ENCODE measurements around the gene EEF1AKMT4.
"Not testable (repeated sequence)": the region's sequence is repeated elsewhere in the genome, so short reads cannot be mapped to it uniquely, and the experiment has no call there.

Gene EEF1AKMT4

DNA sequence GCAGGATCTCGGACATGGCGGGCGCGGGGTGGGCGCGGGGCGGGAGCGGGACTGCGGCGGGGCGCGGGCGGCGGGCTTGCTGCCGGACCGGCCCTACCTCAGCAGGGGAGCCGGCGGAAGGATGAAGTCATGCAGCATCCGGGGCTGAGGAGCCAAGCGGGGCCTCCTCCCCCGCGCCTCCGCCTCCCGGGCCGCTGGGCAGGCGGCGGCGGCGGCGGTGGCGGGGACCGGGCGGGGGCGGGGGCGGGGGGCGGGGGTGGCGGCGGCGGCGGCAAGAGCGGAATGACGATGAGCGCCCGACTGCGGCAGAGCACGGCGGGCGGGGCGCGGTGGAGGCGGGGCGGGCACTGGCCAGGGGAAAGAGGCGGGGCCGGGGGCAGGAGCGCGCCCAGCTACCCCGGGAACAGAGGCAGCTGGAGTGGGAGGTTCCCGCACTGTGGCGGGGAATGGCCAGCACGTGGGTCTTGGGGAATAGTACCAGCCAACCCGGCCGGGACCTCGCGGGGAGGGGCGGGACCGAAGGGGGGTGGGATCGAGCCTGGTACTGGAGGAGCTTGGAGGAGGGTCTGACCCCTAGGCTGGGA, 11.9 kb downstream of the EEF1AKMT4 start, which contains the start of gene CAMK2N2:
Gene CAMK2N2 (minus strand): TSS at position 284 of the 584 bp plus-strand sequence. CDS start 268 bp downstream, at position 16.
- no peak for FAIRE-seq

DNA sequence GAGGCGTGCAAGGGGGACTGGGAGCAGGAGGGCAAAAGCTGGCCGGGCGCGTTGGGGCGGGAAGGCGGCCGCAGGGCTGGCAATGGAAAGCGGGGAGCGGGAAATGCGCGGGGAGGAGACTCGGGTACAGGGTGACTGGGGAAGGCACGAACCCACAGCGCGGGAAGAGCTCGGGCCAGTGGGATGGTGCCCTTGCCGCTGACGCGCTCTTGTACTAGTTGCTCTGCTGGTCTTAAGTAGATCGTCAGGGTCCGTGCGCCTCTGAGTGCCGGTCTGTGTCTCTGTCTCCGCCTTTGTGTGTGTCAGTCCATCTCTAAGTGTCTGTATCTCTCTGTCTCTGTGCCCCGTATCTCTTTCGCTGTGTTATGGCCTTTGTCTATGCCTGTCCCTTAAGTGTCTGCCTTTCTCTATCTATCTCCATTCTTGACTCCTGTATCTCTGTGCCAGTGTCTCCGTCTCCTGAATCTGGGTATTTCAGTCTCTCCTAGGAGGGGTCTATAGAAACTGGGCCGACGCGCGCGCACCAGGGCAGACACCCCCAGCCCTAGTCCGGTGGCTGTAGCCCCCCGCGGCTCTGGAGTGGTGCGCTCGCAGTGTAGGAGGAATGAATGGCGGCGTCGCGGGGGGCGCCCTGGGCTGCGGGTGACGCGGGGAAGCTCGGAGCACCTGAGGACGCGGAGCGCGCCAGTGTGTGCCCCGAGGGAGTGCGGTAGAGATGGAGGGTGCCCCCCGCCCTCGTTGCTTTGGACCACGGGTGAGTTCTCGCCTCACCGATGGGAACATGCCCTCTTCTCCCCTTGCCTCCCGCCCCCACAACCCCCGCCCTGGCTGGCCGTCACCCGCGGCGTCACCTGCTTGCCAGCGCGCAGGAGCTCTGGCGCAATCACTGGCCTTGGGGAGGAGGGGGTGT, 12.6 kb downstream of the EEF1AKMT4 start:
- no peak for FAIRE-seq

DNA sequence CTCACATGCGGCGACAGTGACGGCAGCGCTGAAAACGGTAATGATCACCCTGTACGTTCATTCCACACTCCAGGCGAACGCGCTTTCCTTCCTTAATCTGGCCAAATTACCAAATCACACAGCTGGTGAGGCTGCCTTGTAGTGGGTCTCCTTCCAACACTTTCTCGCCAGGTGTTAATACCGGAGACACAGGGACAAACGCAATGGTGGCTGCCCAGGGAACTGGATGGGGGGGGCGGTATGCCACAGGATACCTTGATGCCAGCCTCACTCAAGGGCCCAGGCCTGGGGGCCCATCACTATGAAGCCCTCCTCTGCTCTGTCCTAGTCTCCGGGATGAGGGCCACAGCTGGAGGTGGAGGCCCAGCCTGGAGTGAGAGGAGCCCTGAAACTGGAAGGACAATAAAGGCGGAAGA, 13.3 kb downstream of the EEF1AKMT4 start:
- no peak for FAIRE-seq

DNA sequence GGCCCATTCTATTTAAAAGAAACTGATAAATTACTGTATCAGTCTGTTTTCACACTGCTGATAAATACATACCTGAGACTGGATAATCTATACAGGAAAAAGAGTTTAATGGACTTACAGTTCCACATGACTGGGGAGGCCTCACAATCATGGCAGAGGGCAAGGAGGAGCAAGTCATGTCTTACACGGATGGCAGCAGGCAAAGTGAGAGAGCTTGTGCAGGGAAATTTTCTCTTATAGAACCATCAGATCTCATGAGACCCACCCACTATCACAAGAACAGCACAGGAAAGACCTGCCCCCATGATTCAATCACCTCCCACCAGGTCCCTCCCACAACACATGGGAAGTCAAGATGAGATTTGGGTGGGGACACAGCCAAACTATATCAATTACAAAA, 17.8 kb downstream of the EEF1AKMT4 start:
- not testable (repeated sequence) for FAIRE-seq

DNA sequence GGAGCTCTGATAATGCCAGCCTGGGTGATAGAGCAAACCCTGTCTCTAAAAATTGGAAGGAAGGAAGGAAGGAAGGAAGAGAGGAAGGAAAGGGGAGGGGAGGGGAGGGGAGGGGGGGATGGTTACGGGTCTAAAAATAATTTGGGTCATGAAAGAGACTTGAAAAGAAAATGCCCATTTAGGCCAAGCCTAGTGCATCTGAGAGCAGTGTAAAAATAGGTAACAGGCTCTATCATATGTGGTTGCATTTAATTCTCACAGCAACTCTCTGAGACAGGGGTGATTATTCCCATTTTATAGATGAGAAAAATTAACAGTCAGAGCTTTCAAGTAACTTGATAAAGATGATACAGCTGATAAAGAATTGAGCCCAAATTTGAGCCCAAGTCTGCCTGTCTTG, 22.8 kb downstream of the EEF1AKMT4 start:
- no peak for FAIRE-seq

DNA sequence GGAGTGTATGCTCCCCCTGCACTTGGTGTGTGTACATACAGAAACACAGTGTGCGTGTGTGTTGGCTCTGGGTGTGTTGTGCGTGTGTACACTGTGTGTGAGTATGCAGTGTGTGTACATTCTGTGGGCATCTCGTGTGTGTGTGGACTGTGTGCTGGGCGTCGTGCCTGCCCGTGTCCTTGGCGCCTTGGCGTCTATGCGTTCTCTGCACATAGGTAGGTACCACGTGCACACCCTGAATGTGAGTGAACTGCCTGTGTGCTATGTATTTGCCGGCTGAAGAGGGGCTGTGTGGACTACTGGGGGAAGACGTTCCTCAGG, 25.9 kb downstream of the EEF1AKMT4 start:
- no peak for FAIRE-seq

DNA sequence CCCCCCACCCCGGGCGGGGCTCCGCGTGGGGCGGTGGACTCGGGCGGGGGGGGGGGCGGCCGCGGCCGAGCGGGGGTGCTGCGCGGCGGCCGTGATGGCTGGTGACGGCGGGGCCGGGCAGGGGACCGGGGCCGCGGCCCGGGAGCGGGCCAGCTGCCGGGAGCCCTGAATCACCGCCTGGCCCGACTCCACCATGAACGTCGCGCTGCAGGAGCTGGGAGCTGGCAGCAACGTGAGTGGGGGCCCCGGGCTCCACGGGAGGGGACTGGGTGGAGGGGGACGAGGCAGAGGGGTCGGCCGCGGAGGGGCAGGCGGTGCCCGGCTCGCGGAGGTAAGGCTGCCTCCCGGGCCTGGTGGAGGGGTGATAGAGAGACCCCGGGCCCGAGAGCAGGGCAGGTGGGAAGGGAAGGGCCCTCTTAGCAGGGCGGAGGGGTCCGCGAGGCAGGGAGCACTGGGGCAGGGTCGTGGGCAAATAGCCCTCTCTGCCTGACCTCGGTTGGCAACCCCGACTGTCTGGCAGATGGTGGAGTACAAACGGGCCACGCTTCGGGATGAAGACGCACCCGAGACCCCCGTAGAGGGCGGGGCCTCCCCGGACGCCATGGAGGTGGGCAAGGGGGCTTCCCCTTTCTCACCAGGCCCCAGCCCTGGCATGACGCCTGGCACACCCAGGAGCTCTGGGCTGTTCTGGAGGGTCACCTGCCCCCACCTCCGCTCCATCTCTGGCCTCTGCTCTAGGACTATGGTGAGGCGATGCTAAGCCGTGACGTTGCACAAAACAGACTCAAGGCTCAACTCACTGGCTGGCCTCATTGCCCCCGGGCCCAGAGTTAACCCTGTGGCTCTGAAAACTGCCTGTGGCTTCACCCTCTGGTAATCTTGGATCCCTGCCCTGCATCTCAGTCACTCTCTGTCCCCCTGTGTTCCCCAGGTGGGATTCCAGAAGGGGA, 26.8 kb downstream of the EEF1AKMT4 start, which contains the start of gene ECE2:
Gene ECE2 (plus strand): TSS at position 62 of the 950 bp plus-strand sequence. CDS start 132 bp downstream, at position 194.
- FAIRE-seq, result no peak

DNA sequence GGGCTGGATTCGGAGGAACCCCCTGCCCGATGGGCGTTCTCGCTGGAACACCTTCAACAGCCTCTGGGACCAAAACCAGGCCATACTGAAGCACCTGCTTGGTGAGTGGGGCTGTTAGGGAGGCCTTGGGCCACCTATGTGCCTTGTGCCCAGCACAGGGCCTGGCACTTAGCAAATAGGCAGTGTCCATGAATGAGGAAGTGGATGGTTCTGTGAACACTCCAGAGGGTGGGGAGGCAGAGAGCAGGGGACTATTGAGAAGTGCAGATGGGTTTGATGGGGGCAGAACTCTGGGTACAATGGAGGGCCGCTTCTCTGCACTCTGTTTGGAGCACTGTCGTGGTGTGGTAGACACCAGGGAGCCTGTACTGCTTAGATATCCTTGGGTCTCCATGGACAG, 27.9 kb downstream of the EEF1AKMT4 start:
- FAIRE-seq, result no peak

DNA sequence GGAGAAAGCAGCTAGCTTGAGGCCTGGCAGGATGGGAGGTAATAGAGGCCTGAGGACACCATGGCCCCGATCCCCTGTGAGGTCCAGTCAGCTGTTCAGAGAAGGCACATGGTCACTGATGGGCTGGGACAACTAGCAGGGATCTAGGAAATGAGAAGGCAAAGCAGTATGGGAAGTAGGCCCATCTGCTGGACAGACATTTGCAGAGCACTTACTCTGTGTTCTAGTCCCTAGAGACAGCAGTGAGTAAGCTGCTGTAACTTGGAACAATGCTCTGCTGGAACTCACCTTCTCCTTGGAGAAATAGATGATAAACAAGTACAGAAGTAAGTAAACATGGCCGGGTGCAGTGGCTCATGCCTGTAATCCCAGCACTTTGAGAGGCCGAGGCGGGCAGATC, 33.5 kb downstream of the EEF1AKMT4 start:
- FAIRE-seq, result no peak

DNA sequence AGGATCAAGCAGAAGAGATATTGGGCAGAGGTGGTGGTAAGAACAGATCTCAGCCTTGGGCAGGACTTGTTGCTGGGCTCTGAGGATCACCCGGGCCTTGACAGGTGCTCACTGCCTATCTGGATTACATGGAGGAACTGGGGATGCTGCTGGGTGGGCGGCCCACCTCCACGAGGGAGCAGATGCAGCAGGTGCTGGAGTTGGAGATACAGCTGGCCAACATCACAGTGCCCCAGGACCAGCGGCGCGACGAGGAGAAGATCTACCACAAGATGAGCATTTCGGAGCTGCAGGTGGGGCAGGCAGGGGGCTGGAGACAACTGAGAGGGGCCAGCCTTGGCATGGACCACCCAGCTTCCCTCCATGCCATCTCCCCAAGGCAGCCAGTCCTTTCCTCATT, 34.2 kb downstream of the EEF1AKMT4 start:
- FAIRE-seq, result no peak

DNA sequence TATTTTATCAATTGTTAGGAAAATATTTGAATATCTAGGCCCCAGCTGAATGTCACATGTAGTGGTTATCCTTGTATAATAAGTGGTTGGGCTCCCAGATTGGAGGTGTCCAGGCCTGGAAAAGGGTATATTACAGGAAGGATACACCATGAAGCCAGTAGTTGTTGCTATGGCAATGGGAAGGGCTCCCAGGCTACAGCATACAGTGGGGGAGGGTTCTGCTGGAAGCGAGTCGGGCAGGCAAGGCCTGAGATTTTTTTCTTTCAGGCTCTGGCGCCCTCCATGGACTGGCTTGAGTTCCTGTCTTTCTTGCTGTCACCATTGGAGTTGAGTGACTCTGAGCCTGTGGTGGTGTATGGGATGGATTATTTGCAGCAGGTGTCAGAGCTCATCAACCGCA, 35.2 kb downstream of the EEF1AKMT4 start:
- no peak for FAIRE-seq

DNA sequence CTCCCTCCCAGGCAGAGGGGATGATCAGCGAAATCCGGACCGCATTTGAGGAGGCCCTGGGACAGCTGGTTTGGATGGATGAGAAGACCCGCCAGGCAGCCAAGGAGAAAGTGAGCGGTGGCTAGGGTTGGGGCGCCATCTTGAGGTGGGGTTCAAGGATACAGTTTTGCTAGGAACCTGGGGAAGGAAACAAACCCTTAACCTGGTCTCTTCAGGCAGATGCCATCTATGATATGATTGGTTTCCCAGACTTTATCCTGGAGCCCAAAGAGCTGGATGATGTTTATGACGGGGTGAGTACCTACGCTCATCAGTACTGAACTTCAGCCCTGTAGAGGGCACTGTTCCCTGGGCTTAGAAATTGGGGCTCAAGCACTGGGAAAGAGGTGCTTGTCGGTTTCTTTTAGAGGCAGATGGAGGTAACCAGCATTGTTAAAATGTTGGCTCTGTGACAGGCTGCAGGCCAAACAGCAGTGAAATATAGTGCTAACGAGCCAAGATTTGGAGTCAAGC, 40.0 kb downstream of the EEF1AKMT4 start:
- no peak for FAIRE-seq

DNA sequence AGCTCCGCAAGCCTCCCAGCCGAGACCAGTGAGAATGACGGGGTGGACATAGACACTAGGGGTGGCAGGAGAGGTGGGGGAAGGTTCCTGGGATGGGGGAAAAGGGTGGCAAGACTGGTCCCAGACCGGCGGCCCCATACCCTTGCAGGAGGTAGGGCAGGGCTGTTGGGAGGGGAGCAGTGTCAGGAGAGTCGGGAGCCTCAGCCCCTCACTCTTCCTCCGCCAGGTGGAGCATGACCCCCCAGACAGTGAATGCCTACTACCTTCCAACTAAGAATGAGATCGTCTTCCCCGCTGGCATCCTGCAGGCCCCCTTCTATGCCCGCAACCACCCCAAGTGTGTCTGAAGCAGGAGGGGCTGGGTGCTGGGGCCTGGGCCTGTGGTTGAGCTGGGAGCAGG, 40.9 kb downstream of the EEF1AKMT4 start:
- no peak for FAIRE-seq

DNA sequence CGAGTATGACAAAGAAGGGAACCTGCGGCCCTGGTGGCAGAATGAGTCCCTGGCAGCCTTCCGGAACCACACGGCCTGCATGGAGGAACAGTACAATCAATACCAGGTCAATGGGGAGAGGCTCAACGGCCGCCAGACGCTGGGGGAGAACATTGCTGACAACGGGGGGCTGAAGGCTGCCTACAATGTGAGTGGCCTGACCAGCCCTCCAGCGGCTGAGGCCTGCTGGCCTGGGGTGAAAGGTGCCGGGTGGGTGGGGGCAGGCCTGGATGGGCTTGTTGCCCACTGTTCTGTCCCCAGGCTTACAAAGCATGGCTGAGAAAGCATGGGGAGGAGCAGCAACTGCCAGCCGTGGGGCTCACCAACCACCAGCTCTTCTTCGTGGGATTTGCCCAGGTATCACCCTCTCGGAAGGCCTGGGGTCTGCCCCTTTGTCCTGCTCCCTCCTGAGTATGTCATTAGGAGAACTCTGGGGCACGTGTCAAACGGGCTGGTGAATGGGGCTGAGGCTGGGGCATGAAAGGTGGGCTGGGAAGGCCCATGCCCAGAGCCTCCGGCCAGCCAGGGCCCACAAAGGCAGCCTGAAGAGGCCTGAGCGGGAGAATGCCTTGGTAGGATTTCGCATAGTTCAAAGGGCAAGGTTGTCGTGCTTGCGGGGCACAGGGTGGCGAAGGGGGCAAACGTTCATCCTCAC, 41.7 kb downstream of the EEF1AKMT4 start:
- FAIRE-seq, result no peak

DNA sequence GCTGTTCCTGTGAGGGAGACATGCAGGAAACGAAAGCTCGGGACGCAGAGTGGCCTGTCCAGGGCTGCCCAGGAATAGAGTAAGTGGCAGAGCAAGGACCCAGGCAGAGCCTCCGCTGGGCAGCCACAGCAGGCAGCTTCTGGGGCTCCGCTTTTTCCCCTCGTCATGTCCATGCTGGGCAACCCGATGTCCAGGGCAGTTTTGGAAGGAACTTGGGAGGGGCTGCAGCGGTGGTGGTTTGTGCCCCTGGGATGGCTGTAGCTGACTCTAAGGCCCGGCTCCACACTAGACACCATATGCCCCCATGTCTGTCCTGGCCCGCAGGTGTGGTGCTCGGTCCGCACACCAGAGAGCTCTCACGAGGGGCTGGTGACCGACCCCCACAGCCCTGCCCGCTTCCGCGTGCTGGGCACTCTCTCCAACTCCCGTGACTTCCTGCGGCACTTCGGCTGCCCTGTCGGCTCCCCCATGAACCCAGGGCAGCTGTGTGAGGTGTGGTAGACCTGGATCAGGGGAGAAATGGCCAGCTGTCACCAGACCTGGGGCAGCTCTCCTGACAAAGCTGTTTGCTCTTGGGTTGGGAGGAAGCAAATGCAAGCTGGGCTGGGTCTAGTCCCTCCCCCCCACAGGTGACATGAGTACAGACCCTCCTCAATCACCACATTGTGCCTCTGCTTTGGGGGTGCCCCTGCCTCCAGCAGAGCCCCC, 42.4 kb downstream of the EEF1AKMT4 start:
- no peak for FAIRE-seq

DNA sequence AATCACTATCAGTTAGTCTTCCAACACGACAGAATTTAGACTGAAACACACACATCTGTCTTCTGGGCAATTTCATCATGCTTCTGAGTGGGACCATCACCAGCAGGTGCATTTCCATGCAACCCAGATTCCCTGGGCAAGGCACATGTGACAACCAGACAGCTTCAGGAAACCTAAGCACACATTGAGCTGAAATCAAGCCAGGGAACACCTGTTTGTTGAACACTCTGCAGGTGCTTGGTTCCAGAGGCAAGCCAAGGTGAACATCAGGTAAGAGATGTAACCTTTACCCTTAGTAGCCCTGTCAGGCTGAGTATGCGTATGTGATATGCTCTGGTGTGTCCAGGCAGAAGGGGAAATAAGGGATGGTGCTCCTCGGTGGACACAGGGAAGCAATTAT, 46.3 kb downstream of the EEF1AKMT4 start:
- FAIRE-seq, result no peak

DNA sequence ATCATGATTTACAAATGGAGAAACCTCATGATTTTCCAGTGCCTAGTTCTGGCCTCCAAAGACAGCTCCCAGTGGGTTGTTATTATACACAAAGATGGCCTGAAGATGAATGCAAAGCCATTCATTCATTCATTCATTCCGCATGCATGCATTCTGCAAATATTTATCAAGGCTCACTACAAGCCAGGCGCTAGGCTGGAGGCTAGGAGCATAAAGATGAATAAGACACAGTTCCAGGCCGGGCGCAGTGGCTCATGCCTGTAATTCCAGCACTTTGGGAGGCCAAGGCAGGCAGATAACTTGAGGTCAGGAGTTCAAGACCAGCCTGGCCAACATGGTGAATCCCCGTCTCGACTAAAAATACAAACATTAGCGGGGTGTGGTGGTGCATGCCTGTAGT, 47.1 kb downstream of the EEF1AKMT4 start:
- FAIRE-seq, result no peak

DNA sequence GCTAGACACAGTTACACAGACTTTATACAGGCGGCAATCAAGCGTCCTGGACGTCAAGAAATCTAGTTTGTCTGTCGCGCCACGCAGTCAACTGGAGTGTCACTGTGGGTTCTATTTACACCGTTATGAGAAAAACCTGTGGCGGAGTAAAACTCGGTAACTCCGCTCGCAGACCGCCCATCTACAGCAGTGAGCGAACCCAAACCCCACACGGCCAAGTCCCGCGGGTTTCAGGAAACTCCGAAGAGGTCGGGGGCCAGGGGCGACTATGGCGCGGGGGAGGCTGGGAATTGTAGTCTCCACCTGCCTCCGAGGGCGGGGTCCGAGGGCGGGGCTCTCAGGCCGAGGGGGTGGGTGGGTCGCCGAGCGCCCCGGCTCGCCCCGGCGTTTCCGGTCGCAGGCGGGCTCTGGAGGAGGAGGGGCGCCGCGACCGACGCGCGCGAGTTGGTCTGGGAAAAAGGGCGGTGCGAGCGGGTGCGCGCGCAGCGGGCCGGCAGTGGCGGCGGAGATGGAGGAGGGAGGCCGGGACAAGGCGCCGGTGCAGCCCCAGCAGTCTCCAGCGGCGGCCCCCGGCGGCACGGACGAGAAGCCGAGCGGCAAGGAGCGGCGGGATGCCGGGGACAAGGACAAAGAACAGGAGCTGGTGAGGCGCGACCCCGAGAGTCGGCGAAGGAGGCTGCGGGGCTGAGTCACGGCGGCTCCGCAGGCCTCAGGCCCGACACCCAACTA, 49.5 kb downstream of the EEF1AKMT4 start, which contains the start of gene PSMD2:
Gene PSMD2 (plus strand): TSS at position 483 of the 729 bp plus-strand sequence. CDS start 26 bp downstream, at position 509.
- FAIRE-seq, result no peak

DNA sequence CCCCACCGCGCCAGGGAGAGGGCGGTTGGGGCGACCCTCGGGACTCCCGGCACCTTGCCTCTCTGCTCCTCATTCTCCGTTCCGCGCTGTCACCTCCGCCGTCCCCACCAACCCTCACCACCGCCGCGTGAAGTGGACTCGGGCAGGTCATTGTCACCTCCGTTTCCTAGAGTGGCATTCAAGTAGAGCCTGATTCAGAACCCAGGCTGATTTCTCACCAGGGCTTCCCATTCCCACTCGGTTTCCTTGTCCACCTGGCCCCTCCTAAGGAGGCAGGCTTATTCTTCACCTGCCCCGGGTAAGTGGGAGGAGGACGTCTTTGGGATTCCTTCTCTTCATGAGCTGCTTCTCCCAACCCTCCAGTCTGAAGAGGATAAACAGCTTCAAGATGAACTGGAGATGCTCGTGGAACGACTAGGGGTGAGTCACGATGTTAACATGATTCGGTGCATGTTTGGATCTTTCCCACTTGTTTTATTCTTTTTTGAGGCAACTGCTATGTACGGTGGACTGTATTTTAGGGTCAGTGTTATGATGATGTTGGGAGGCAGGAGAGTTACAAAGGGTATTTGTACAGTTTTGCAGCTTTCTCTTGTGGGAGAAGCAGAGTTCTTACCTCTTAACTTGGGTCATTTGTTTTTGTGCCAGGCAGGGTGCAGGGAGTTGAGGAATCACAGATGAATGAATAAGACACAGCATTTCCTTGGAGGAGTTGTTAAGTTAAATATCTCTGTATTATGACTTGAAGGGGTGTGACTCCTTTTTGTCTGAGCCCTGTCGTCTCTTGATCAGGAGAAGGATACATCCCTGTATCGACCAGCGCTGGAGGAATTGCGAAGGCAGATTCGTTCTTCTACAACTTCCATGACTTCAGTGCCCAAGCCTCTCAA, 50.3 kb downstream of the EEF1AKMT4 start:
- no peak for FAIRE-seq

DNA sequence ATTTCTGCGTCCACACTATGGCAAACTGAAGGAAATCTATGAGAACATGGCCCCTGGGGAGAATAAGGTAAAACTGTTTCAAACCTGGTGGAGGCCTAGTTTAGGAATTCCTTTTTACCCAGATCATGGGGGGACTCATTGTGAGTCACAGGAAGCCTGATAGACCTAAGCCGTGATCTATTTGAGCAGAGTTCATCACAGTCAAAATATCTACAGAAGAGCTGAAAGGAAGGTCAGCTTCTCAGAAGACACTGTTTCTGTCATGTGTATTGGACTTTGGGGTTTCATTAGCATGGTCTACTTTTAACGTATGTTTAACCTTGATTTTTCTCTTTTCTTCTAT, 50.9 kb downstream of the EEF1AKMT4 start:
- FAIRE-seq, result no peak
